HG03108 (cell line): ENCODE measurements around the gene SLC6A6.

Source experiments
- ATAC-seq: cut with Tn5 transposase; IDR thresholded peaks from one replicate; pipeline ENCODE4 v1.9.1; 2021; ENCODE audit warnings: moderate library complexity; ENCODE audit not compliant: unreplicated experiment

The SLC6A6 gene

GRCh38 chr3:14516738-14517345, 114.4 kb downstream of the SLC6A6 start:
- no peak for ATAC-seq

- ATAC-seq = no peak
Measured at GRCh38 chr3:14517601-14518431, 115.4 kb downstream of the SLC6A6 start.

- no peak for ATAC-seq
Measured at GRCh38 chr3:14518432-14518802, 116.0 kb downstream of the SLC6A6 start.

GRCh38 chr3:14518893-14519292, 116.5 kb downstream of the SLC6A6 start:
- ATAC-seq = no peak

GRCh38 chr3:14519406-14519805, 117.0 kb downstream of the SLC6A6 start:
- ATAC-seq = no peak

- ATAC-seq = no peak
Measured at GRCh38 chr3:14520149-14520548, 117.7 kb downstream of the SLC6A6 start.

GRCh38 chr3:14520967-14521366, 118.6 kb downstream of the SLC6A6 start:
- no peak for ATAC-seq

GRCh38 chr3:14521611-14522010, 119.2 kb downstream of the SLC6A6 start:
- no peak for ATAC-seq

GRCh38 chr3:14522129-14522691, 119.8 kb downstream of the SLC6A6 start:
- ATAC-seq = no peak

- no peak for ATAC-seq
Measured at GRCh38 chr3:14522768-14523167, 120.4 kb downstream of the SLC6A6 start.

- ATAC-seq = no peak
Measured at GRCh38 chr3:14523792-14524191, 121.4 kb downstream of the SLC6A6 start.

- no peak for ATAC-seq
Measured at GRCh38 chr3:14524311-14524711, 121.9 kb downstream of the SLC6A6 start.

- ATAC-seq = no peak
Measured at GRCh38 chr3:14524920-14525660, 122.7 kb downstream of the SLC6A6 start.

GRCh38 chr3:14525685-14526631, 123.6 kb downstream of the SLC6A6 start:
- no peak for ATAC-seq

GRCh38 chr3:14528081-14528480, 125.7 kb downstream of the SLC6A6 start:
- ATAC-seq = no peak

GRCh38 chr3:14531856-14532395, 129.5 kb downstream of the SLC6A6 start:
- ATAC-seq = no peak

- no peak for ATAC-seq
Measured at GRCh38 chr3:14532691-14533456, 130.5 kb downstream of the SLC6A6 start.

- ATAC-seq = no peak
Measured at GRCh38 chr3:14533457-14533958, 131.1 kb downstream of the SLC6A6 start.

- ATAC-seq = no peak
Measured at GRCh38 chr3:14534516-14535191, 132.2 kb downstream of the SLC6A6 start.
